ENCODE results near the gene SUOX. TPM values are rescaled to one million over a fixed set of nuclear protein-coding genes. Genes with fewer than 3 reads are reported as not detected.
A peak's percentile ranks its signal among the peaks of the same experiment; 100 is the strongest.
"Not testable (repeated sequence)": the region's sequence is repeated elsewhere in the genome, so short reads cannot be mapped to it uniquely, and the experiment has no call there.

Gene SUOX
- total RNA-seq, 1 donor from 2014 or later, result 13.8 TPM

- DNase-seq (ENCODE audit: low read depth, low spot score), result no peak
Observed at GRCh38 chr12:56020423-56021184, 23.5 kb downstream of the SUOX start, which contains the start of gene IKZF4. TSS of gene IKZF4 (plus strand) at chr12:56021043. CDS start at chr12:56021494, 451 bp downstream.

GRCh38 chr12:56021889-56022497, 24.9 kb downstream of the SUOX start:
- DNase-seq (ENCODE audit: low read depth, low spot score), result no peak

DNA sequence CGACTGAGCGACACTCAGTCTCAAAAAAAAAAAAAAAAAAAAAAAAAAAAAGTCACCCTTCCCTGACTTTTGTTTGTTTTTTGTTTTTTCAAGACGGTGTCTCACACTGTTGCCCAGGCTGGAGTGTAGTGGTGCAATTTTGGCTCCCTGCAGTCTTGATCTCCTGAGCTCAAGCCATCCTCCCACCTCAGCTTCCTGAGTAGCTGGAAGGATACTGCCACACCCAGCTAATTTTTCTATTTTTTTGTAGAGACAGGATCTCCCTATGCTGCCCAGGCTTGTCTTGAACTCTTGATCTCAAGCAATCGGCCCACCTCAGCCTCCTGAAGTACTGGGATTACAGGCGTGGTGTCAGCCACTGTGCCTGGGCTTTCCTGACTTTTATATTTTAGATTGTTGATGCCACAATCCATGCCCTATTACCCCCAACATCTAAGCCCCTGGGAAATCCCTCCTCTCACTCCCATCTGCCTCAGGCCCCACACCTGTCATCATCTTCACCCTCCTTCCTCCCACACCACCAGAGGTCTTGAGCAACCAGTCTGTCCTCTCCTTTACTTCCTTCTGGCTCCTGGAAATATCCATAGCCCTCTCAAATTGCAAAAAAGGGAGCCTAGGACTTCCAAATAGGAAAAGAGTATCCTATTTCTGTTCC, 31.6 kb downstream of the SUOX start:
- DNase-seq (ENCODE audit: low read depth, low spot score), result no peak

- peak; percentile 24 for DNase-seq (ENCODE audit: low read depth, low spot score)
Observed at GRCh38 chr12:56029166-56029519, 32.1 kb downstream of the SUOX start.

DNA sequence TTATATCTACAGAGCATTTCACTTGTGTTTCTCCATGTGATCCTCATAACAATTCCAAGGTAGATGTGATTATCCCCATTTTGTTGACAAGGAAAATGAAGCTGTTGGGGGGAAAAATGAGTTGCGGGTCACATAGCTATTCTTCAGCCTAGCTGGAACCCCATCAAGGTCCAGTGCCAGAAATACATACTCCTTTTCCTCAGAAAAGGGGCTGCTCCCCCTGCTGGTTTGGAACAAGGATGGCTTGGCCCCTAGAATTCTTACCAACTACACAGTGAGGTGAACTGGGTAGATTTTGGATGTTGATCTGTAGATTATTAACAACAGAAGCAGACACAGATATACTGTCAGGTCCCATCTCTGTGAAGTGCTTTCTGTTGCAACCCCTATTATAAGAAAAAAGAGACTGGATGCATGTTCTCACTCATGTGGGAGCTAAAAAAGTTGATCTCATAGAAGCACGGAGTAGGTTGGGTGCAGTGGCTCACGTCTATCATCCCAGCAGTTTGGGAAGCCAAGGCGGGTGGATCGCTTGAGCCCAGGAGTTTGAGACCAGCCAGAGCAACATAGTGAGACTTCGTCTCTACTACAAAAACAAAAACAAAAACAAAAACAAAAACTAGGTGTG, 32.7 kb downstream of the SUOX start:
- peak; percentile 37 for DNase-seq (ENCODE audit: low read depth, low spot score)

GRCh38 chr12:56031987-56032386, 34.9 kb downstream of the SUOX start:
- DNase-seq (ENCODE audit: low read depth, low spot score), result no peak

DNA sequence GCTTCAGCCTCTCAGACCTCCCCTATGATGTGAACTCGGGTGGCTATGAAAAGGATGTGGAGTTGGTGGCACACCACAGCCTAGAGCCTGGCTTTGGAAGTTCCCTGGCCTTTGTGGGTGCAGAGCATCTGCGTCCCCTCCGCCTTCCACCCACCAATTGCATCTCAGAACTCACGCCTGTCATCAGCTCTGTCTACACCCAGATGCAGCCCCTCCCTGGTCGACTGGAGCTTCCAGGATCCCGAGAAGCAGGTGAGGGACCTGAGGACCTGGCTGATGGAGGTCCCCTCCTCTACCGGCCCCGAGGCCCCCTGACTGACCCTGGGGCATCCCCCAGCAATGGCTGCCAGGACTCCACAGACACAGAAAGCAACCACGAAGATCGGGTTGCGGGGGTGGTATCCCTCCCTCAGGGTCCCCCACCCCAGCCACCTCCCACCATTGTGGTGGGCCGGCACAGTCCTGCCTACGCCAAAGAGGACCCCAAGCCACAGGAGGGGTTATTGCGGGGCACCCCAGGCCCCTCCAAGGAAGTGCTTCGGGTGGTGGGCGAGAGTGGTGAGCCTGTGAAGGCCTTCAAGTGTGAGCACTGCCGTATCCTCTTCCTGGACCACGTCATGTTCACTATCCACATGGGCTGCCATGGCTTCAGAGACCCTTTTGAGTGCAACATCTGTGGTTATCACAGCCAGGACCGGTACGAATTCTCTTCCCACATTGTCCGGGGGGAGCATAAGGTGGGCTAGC, 37.7 kb downstream of the SUOX start:
- DNase-seq (ENCODE audit: low read depth, low spot score), result no peak

DNA sequence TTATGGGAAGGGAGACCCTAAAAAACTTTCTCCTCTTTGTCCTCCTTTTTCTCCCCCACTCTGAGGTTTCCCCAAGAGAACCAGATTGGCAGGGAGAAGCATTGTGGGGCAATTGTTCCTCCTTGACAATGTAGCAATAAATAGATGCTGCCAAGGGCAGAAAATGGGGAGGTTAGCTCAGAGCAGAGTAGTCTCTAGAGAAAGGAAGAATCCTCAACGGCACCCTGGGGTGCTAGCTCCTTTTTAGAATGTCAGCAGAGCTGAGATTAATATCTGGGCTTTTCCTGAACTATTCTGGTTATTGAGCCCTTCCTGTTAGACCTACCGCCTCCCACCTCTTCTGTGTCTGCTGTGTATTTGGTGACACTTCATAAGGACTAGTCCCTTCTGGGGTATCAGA, 40.1 kb downstream of the SUOX start:
- DNase-seq (ENCODE audit: low read depth, low spot score), result no peak

- DNase-seq (ENCODE audit: low read depth, low spot score), result no peak
Observed at GRCh38 chr12:56038022-56038655, 41.1 kb downstream of the SUOX start.

GRCh38 chr12:56040151-56040550, 43.1 kb downstream of the SUOX start:
- no peak for DNase-seq (ENCODE audit: low read depth, low spot score)

DNA sequence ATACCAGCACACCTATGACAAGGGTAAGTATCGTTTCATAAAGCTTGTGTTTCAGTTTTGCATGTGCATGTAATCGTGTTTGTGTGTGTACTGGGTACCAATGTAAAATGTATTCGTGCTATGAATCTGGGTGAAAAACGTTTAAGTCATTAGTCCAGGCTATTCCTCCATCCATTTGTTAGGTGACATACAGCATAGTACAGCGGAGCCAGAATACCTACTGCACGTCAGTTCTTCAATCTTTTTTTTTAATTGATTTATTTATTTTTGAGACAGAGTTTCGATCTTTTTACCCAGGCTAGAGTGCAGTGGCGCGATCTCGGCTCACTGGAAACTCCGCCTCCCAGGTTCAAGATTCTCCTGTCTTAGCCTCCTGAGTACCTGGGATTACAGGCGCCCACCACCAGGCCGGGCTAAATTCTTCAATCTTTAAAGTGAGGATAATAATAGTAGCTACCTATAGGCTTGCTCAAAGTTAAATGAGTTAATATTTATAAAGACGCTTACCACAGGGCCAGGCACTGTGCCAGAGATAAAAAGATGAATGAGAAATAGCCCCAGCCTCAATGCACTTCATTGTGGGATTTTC, 44.0 kb downstream of the SUOX start:
- no peak for DNase-seq (ENCODE audit: low read depth, low spot score)

- peak; percentile 99 for DNase-seq (ENCODE audit: low read depth, low spot score)
Observed at GRCh38 chr12:56041552-56042429, 44.7 kb downstream of the SUOX start, which contains the start of gene RPS26. TSS of gene RPS26 (plus strand) at chr12:56041918. CDS start at chr12:56042167, 249 bp downstream.

DNA sequence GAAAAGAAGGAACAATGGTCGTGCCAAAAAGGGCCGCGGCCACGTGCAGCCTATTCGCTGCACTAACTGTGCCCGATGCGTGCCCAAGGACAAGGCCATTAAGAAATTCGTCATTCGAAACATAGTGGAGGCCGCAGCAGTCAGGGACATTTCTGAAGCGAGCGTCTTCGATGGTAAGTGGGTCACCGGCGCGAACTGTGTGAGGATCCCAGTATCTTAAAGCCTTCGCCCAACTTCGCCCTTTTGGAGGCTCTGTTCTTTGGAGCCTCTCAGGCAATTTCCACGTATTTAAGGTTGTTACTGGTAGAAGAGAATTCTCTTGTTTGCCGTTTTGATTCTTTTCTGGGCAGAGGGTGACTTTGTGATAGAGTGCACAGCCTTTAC, 45.3 kb downstream of the SUOX start:
- not testable (repeated sequence) for DNase-seq (ENCODE audit: low read depth, low spot score)

DNA sequence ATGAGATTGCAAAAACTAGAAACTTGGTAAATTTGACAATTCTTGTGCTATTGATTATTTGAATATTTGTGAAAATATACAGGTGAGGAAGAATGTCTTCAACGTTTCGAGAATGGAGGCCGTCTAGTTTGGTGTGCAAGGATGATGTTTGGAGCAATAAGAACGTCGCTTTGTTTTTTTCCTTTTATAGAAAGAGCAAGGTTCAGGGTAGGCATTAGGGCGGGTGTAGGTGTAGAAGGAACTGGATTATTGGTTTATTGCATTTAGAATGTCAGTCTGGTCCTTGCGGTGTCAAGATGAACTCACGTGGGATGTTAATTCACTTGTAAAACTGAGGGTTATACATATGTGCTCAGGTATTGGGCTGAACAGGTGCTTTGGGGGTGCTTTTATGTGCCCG, 45.8 kb downstream of the SUOX start:
- no peak for DNase-seq (ENCODE audit: low read depth, low spot score)

GRCh38 chr12:56046027-56046780, 49.1 kb downstream of the SUOX start:
- no peak for DNase-seq (ENCODE audit: low read depth, low spot score)

GRCh38 chr12:56053407-56053893, 56.4 kb downstream of the SUOX start:
- no peak for DNase-seq (ENCODE audit: low read depth, low spot score)
